GM12873 (cell line): ENCODE results near the gene SUMF1.

Experiments
- TF ChIP-seq, protein P1 (sequence below): IDR thresholded peaks from 2 replicates; pipeline ENCODE4 v1.5.1; 2012; ENCODE audit warnings: low read depth, mild to moderate bottlenecking, moderate library complexity, low read length, control low read depth; ENCODE audit not compliant: insufficient read depth; ENCODE audit errors: missing control alignments

SUMF1 gene

DNA sequence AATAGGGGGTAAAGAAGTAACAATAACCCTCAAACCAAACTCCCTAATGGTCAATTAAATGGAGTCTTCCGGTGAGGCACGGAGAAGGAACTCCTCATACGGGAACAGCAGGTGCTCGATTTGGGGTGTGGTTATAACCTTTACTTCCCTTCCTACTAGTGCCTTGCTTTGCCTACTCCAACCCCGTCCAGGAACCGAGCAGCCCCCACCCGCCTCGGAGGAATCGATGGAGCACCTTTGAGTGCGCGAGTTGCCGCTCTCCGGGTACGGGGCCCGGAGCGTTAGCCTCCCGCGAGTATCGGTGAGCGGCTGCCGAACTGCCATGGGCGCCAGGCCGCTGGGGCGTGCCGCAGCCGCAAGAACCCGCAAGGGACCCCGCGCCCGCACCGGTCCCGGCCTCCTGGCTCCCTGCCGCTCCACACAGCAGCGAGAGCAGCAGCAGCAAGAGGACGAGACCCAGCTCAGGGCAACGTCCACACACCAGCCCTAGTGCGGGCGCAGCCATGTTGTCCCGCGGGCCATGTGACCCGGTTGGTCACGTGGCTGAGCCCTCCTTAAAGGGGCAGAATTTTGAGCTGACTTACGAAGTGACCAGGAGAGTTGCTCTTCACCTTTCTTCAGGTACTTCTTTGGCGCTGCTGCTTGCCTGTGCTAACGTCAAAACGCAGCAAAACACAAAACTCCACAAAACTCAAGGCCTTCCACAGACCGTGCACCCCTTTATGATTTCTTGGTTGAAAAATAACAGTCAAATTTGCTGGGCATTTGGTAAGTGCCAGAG lies at the start of gene SUMF1:
TSS of gene SUMF1 (minus strand) at position 529 of the 781 bp plus-strand sequence. CDS start at position 505, 24 bp downstream.
- TF ChIP-seq, protein P1, sequence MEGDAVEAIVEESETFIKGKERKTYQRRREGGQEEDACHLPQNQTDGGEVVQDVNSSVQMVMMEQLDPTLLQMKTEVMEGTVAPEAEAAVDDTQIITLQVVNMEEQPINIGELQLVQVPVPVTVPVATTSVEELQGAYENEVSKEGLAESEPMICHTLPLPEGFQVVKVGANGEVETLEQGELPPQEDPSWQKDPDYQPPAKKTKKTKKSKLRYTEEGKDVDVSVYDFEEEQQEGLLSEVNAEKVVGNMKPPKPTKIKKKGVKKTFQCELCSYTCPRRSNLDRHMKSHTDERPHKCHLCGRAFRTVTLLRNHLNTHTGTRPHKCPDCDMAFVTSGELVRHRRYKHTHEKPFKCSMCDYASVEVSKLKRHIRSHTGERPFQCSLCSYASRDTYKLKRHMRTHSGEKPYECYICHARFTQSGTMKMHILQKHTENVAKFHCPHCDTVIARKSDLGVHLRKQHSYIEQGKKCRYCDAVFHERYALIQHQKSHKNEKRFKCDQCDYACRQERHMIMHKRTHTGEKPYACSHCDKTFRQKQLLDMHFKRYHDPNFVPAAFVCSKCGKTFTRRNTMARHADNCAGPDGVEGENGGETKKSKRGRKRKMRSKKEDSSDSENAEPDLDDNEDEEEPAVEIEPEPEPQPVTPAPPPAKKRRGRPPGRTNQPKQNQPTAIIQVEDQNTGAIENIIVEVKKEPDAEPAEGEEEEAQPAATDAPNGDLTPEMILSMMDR: no peak

DNA sequence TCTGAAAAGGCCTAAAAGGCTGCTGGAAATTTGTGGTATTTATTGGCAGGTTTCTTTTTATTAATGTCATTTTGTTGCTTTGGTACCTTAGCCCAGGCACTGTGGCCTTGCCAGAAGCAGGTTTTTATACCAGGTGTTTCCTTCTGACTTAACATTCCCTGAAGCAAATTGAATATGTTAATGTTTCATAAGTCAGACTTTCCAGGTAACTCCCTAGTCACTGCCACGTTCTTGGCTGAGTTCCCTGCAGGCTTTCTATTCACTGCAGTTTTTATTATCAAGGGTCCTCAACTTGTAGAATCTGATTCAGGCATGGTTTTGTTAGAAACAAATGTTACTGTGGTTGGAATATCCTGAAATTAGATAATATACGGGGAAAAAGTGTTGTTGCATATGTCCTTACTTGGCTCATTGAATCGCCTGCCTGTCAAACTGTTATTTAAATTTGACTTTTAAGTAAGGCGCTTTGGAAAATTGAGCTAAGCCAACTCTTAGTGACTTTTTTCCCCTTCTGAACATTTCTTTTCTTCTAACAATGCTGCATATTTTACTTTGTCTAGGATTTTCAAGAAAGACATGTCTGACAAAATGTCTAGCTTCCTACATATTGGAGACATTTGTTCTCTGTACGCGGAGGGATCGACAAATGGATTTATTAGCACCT lies 49.0 kb upstream of the SUMF1 start:
- TF ChIP-seq, protein P1: no peak

DNA sequence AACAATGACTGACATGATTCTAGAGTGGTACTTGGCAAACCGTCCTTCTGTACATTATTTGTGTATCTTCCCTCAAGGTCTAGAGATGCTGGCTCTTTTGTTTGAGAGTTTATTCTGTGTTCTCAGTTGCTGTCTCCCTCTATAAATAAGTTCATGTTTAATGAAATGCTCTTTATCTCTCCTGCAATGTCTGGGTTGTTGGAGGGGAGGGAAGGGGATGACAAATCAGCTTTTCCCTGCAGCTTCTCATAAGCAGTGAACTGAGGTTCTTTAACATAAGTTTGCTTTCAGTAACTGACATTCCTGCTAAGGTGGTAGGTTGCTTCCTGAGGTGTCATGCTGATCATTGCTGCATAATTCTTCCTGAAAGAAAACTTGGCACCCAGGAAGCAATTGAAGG lies 47.8 kb upstream of the SUMF1 start:
- TF ChIP-seq, protein P1: no peak

DNA sequence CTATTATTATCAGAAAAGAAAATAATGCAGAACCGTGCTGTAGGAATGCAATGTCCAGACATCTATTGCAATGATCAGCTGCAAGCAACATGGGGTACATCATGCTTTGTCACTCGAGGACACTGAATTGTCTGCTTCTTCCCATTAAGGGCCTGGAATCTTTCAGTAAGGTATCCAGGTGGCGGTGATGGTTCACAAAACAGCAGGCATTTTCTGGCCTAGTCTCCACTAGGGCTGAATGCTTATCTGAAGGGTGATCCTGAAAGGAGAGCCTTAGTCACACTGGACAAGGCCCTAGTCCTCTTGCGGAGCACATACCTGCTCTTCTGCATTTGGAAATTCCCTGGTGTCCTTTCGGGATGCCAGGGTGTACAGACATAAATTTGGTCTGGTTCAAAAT lies 47.3 kb upstream of the SUMF1 start:
- TF ChIP-seq, protein P1: no peak

DNA sequence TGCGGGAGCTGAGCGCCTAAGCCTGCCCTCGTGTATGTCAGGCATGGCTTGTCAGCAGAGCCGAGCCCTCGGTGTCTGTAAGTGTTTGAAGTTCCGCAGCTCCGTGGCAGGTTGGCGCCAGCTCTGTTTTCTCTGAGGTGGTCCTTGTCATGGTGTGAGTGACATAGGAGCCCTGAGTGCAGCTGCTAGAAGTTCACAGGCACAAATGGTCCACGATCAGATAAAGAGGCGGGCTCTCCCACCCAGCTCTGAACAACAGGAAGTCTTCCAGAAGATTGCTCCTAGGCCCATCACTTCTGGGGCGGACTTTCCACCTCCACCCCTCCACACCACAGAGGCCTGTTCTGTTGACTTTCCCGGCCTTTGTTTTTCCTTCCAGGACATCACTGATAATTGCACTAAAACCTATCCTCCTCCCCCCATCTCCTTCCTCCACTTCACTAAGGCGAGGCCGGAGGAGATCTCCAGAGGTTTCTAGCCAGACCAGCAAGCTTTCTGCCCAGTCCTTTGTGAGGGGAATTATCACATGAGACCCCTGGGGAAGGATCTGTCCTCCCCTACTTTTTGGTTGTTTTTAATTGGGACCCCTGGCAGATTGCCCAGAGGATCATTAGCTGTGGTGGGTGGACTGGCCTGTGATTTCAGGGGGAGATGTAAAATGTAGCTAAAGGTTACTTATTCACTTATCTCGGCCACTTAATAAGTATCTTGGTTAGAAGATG lies 46.0 kb upstream of the SUMF1 start:
- TF ChIP-seq, protein P1: no peak

DNA sequence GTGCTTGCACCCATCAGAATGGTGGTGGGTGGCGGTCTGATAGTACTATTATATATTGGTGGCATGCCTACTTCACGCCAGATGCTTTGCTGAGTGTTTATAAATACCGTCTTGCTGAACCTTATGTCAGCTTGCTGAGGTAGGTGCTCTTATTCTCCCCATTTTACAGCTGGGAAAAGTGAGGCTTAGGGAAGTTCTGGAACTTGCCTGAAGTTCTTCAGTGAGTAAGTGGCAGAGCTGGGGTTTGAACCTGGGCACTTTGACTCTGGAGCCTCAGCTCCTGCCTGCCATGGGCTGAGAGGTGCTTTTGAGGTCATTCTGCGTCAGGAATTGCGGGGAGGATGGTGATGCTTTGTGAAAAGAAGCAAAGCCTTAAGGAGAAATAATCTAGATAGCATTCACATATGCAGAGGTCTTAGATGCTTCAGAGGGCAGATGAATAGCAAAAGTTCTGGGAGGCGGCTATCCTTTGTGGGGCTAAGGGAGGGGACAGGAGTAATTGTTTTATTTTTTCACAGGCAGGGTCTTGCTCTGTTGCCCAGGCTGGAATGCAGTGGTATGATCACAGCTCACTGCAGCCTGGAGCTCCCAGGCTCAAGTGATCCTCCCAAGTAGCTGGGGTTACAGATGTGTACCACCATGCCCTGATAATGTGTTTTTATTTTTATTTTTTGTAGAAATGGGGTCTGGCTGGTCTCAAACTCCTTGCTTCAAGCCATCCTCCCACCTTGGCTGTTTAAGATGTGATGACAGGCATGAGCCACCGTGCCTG lies 44.6 kb upstream of the SUMF1 start:
- TF ChIP-seq, protein P1: no peak
